ES-I3 (cell line): ENCODE measurements around the gene CDH13.

Source experiments
- H3K36me3 ChIP-seq: 2 replicates; pipeline ENCODE4 v1.6.1; 2013; ENCODE audit warnings: mild to moderate bottlenecking, low read length, control low read depth, moderate library complexity; ENCODE audit not compliant: insufficient read depth
- H3K4me1 ChIP-seq: 2 replicates; pipeline ENCODE4 v1.6.1; 2013; ENCODE audit warnings: mild to moderate bottlenecking, control low read depth, low read length; ENCODE audit not compliant: insufficient read depth
- H3K9ac ChIP-seq: 2 replicates; pipeline ENCODE4 v1.6.1; 2013; ENCODE audit warnings: low read depth, mild to moderate bottlenecking, low read length, moderate library complexity
- H3K9me3 ChIP-seq: 2 replicates; pipeline ENCODE4 v1.6.1; 2013; ENCODE audit warnings: mild to moderate bottlenecking, low read length, moderate library complexity; ENCODE audit not compliant: control insufficient read depth, insufficient read depth

CDH13 gene

DNA sequence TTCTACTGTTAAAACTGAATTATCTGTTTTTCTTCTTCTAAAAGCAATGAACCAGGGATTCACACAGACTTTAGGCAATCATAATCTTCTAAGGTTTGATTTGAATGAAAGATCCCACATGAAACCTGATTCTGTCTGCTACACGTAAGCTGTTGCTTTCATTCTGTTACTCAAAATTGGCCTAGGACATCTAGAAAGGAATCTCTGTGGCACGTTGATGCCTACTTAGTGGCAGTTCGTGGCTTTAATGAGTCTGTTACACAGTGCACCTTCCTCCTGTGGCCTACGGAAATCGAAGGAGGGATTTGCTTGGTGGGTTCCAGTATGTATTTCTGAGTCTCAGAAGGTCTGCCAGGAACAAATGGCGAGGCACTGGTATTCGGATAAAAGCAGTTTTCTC, 691.6 kb downstream of the CDH13 start:
- no peak overlapping the region for H3K9ac ChIP-seq
- no peaks in the 10 kb centered on the region; the same call in 1 of the 2 replicates for H3K36me3 ChIP-seq
- H3K4me1 ChIP-seq = no peaks in the 10 kb centered on the region
- H3K9me3 ChIP-seq = no peaks in the 10 kb centered on the region

DNA sequence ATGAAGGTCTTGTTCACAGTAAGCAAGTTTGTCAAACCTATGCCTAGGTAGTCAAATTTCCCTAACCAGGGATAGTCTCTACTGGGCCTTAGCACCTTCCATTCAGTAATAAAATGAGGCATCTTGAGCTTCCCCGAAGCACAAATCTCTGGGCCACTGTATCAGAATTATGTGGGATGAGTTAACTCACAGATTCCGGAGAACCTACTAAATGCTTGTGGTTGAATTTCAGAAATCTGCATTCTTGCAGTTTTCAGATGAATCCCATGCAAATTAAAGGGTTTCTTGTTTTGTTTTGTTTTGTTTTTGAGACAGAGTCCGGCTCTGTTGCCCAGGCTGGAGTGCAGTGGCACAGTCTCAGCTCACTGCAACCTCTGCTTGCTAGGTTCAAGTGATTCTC, 702.2 kb downstream of the CDH13 start:
- Histone ChIP-seq H3K9me3 (no peaks in the 10 kb centered on the region), H3K36me3 (no peaks in the 10 kb centered on the region), H3K4me1 (no peaks in the 10 kb centered on the region), H3K9ac (no peak overlapping the region)

- Histone ChIP-seq H3K9ac (no peak overlapping the region), H3K9me3 (no peaks in the 10 kb centered on the region), H3K36me3 (no peaks in the 10 kb centered on the region)
Observed at GRCh38 chr16:83329441-83329840, 702.7 kb downstream of the CDH13 start.

DNA sequence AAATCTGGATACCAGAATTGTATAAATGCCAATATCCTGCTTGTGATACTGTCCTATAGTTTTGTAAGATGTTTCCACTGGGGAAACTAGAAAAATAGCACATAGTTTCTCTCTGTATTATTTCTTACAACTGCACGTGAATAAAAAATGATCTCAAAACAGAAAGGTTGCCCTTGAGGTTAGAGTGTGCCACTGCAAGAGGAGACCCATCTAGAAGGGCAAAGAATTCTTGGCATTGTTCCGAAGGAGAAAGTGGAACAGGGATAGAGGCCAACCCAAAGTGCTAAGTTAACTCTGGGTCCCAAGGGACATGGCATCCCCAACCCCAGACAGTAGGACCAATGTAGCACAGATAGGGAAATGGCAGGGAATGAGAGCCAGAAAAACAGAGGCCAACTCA, 703.5 kb downstream of the CDH13 start:
- no peaks in the 10 kb centered on the region for H3K36me3 ChIP-seq

More at GRCh38 chr16:83329441-83329840, 702.7 kb downstream of the CDH13 start:
- no peaks in the 10 kb centered on the region for H3K4me1 ChIP-seq

DNA sequence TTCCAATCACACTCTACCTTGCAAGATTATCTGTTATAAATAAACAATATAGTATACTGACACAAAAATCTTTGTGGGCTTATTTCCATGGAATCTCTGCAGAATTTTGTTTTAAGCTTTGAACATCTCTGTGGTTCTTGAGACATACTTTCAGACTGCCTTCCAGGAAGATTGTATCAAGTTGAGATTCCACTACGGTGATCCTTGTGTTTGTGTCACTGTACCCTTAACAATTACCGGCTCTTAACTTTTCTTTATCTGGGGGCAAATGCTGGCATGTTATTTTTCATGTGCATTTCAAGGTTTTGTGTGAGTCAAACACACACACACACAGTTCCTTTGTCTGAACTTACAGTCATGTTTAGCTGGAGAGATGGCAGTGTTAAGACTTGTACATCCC, 708.3 kb downstream of the CDH13 start:
- Histone ChIP-seq H3K36me3 (no peaks in the 10 kb centered on the region), H3K9me3 (no peaks in the 10 kb centered on the region), H3K9ac (no peak overlapping the region), H3K4me1 (peaks cover 10% of the 10 kb centered on the region; the same call in 1 of the 2 replicates)

More for the DNA sequence above, 703.5 kb downstream of the CDH13 start:
- Histone ChIP-seq H3K9ac (no peak overlapping the region), H3K4me1 (no peaks in the 10 kb centered on the region), H3K9me3 (no peaks in the 10 kb centered on the region)

DNA sequence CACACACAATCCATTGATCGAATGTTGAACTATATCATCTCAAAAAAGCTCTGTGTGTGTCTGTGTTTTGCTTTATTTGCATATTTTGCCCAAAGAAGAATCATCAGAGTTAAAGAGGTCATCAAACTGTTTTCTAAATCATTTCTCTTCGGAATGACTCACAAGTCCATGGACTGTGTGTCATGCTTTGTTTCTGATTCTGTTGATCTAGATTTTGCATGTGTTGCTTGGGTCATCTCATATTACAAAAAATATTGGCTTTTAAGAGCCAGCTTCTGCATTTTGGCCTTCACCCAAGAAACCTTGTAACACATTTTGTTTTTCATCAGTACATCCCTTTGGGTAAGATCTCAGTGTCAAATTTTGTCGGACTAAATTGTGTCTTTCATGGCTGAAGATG, 709.8 kb downstream of the CDH13 start:
- no peaks in the 10 kb centered on the region for H3K9me3 ChIP-seq
- H3K9ac ChIP-seq = no peak overlapping the region

GRCh38 chr16:83338138-83338537, 711.4 kb downstream of the CDH13 start:
- no peak overlapping the region for H3K9ac ChIP-seq
- H3K36me3 ChIP-seq = no peaks in the 10 kb centered on the region
- H3K4me1 ChIP-seq = peaks cover 18% of the 10 kb centered on the region
- no peaks in the 10 kb centered on the region for H3K9me3 ChIP-seq

More for the DNA sequence above, 709.8 kb downstream of the CDH13 start:
- Histone ChIP-seq H3K36me3 (no peaks in the 10 kb centered on the region), H3K4me1 (peaks cover 18% of the 10 kb centered on the region)

DNA sequence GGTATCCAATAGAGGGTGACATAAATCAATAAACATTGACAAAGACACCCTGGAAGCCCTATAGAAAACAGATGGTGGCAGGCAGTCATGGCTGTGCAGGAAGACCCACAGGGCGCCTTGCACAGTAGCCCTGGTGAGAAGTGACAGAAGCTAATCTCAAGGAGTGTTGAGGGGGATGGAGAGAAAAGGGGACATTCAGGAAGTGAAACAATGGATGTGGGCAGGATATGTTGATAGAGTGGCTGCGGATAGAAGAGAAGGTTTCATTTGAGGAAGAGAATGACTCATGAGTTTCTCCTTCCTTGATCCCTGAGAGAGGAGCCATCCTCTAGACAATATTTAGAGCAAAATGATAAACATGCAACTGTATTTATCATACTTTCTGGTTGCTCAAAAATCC, 712.2 kb downstream of the CDH13 start:
- Histone ChIP-seq H3K9ac (no peak overlapping the region), H3K4me1 (peaks cover 18% of the 10 kb centered on the region), H3K36me3 (no peaks in the 10 kb centered on the region), H3K9me3 (no peaks in the 10 kb centered on the region)

DNA sequence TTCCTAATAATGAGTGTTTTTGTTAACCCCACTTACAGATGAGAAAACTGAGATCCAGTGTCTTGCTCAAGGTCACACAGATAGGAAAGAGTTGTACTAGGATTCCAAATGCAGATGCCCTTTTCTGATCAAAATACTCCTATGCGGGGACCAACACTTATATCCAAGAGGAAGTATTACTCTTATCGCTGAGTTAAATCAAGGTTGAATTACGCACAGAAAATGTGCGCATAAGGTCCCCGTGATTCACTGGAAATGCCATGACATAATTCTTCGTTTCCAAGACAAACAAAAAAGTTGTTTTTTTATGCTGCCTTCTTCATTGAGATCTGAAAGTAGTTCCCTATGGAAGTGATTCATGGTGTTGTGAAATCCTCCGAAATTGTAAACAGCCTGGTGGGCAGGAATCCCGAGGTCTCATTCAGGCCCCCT, 717.2 kb downstream of the CDH13 start:
- Histone ChIP-seq H3K9me3 (no peaks in the 10 kb centered on the region), H3K36me3 (no peaks in the 10 kb centered on the region), H3K9ac (no peak overlapping the region), H3K4me1 (peaks cover 15% of the 10 kb centered on the region)

GRCh38 chr16:83345846-83346640, 719.3 kb downstream of the CDH13 start:
- no peak overlapping the region for H3K9ac ChIP-seq
- no peaks in the 10 kb centered on the region for H3K36me3 ChIP-seq
- no peaks in the 10 kb centered on the region; the same call in 1 of the 2 replicates for H3K4me1 ChIP-seq
- no peaks in the 10 kb centered on the region for H3K9me3 ChIP-seq

DNA sequence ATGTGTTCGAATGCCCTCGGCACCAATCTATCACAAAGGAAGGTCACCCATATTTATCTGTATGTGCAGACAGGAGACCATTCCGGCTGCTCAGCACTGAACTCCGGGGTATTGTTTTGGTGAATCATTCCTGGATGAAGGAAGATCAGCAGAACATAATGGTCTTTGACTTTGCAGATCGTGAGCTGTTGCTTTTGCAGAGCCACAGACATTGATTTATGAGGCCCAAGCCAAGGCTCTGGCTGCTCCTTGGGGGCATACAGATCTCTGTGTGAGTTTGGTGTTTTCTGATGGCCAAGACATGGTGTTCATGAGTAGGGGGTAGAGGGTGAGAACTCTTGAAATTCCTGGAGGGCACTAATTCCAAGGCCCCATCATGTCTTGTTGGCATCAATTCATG, 722.2 kb downstream of the CDH13 start:
- no peak overlapping the region for H3K9ac ChIP-seq

DNA sequence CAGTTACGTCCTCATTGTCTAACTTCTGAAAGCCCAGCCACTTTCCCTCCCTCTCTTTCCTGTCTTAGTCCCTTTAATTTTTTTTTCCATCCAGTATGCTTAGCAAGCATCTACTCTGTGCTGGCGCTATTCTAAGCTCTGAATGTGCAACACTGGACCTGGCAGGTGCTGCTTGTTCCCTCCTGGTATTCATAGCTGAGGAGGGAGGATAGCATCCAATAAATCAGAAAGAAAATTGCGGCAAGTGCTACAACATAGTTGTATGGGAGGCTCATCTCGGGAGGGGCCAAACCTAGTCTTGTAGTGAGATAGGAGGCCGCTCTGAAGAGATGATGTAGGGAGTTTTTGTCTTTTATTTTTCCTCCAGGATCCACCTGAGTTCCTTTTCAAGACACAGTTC, 723.7 kb downstream of the CDH13 start:
- H3K36me3 ChIP-seq = no peaks in the 10 kb centered on the region
- no peaks in the 10 kb centered on the region for H3K9me3 ChIP-seq
- H3K4me1 ChIP-seq = no peaks in the 10 kb centered on the region
- no peak overlapping the region for H3K9ac ChIP-seq

More for the DNA sequence above, 722.2 kb downstream of the CDH13 start:
- Histone ChIP-seq H3K9me3 (no peaks in the 10 kb centered on the region), H3K36me3 (no peaks in the 10 kb centered on the region), H3K4me1 (no peaks in the 10 kb centered on the region)

- Histone ChIP-seq H3K9me3 (no peaks in the 10 kb centered on the region), H3K36me3 (no peaks in the 10 kb centered on the region), H3K4me1 (no peaks in the 10 kb centered on the region)
Observed at GRCh38 chr16:83351846-83352245, 725.1 kb downstream of the CDH13 start.

DNA sequence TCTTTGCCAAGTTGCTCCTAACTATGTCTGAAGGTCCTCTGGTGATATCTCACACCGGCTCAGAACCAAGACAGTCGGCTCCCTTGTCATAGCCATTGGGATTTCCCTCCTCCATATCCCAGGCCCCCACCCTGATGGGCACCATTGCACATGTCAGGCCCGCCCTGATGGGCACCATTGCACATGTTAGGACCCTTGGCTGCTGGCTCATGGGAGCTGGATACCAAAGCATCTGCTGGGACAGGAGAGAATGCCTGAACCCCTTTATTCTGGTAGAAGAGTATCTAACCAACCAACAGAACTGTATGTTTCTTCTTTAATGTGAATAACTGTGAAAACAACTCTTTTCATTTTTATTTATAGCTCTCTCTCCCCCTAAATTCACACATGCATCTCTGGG, 726.5 kb downstream of the CDH13 start:
- Histone ChIP-seq H3K36me3 (no peaks in the 10 kb centered on the region), H3K9ac (no peak overlapping the region), H3K4me1 (no peaks in the 10 kb centered on the region), H3K9me3 (no peaks in the 10 kb centered on the region)

More at GRCh38 chr16:83351846-83352245, 725.1 kb downstream of the CDH13 start:
- no peak overlapping the region for H3K9ac ChIP-seq

DNA sequence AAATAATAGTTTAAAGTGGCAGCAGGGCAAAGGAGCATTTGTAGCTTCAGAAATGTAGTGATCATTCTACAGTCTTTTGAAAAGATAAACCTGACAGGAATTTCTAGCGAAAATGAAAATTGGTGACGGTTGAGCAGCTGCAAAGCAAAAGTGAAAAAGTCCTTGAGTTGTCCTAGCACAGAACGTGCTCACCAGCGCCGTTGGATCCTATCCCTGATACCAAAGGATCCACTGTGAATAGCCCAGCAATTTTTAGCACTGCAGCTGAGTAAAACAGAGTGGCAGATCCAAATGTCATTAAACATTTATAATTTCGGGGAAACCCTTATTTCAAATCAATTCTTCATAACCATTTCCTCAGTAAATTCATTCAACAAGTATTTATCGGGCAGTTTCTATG, 727.2 kb downstream of the CDH13 start:
- Histone ChIP-seq H3K36me3 (no peaks in the 10 kb centered on the region), H3K9ac (no peak overlapping the region), H3K9me3 (no peaks in the 10 kb centered on the region), H3K4me1 (no peaks in the 10 kb centered on the region)
